ENCODE results near the gene SEC62. TPM values are rescaled to one million over a fixed set of nuclear protein-coding genes. Genes with fewer than 3 reads are reported as not detected.

The SEC62 gene
- polyA plus RNA-seq, 4 donors: 38.7 to 96.7 (median 60.1) TPM

DNA sequence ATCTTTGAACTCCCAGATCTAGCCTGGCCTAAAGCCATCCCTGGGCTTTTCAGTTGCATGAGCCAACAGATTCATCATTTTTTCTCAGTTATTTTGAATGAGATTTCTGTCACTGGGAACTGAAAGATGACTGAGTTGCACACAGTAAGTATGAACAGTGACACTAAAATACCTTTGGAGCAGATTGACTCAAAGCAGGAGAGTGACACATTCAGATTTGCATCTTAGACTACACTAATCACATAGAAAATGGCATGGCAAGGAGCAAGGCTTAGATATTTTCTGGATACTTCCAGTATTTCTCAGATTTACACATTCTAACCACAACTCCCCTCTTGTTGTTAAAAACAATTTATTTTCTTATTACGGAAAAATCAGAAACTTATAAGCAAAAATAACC is 32.8 kb downstream of the SEC62 start:
- 94 to 98% (median 94%) methylated on average over 1 of the region's 1 CpG for WGBS, 3 donors
- Histone ChIP-seq H3K4me3 (ENCODE audit: low read depth in 1 of 3, low read length in 3 of 3) (no peak overlapping the region), H3K27me3 (ENCODE audit: control insufficient read depth in 3 of 3, insufficient read depth in 3 of 3, low read length in 3 of 3) (no peaks in the 10 kb centered on the region), H3K4me1 (ENCODE audit: control insufficient read depth in 3 of 3, insufficient read depth in 2 of 3, low read depth in 1 of 3, low read length in 2 of 3) (no peaks in the 10 kb centered on the region), H3K9me3 (ENCODE audit: control insufficient read depth in 2 of 2, insufficient read depth in 1 of 2, low read depth in 1 of 2, low read length in 1 of 2) (peaks cover 0 to 3% of the 10 kb centered on the region in 2 donors), H3K36me3 (ENCODE audit: control insufficient read depth in 3 of 3, insufficient read depth in 2 of 3, low read depth in 1 of 3, low read length in 3 of 3) (peaks cover 0 to 4% (median 3%) of the 10 kb centered on the region in 3 donors), H3K27ac (ENCODE audit: low read depth in 1 of 3, low read length in 2 of 3) (no peak overlapping the region)
- no peak for FAIRE-seq
- DNase-seq: no peak

GRCh38 chr3:170000051-170000450 is 33.4 kb downstream of the SEC62 start:
- H3K36me3 ChIP-seq (ENCODE audit: control insufficient read depth in 3 of 3, insufficient read depth in 2 of 3, low read depth in 1 of 3, low read length in 3 of 3): peaks cover 0 to 4% (median 3%) of the 10 kb centered on the region in 3 donors
- WGBS, 3 donors: 97 to 100% (median 98%) methylated on average over 2 of the region's 2 CpGs
- peaks cover 0 to 3% of the 10 kb centered on the region in 2 donors for H3K9me3 ChIP-seq (ENCODE audit: control insufficient read depth in 2 of 2, insufficient read depth in 1 of 2, low read depth in 1 of 2, low read length in 1 of 2)
- DNase-seq: no peak
- H3K27ac ChIP-seq (ENCODE audit: low read depth in 1 of 3, low read length in 2 of 3): no peak overlapping the region
- no peaks in the 10 kb centered on the region for H3K27me3 ChIP-seq (ENCODE audit: control insufficient read depth in 3 of 3, insufficient read depth in 3 of 3, low read length in 3 of 3)
- no peak for FAIRE-seq
- H3K4me1 ChIP-seq (ENCODE audit: control insufficient read depth in 3 of 3, insufficient read depth in 2 of 3, low read depth in 1 of 3, low read length in 2 of 3): no peaks in the 10 kb centered on the region
- no peak overlapping the region for H3K4me3 ChIP-seq (ENCODE audit: low read depth in 1 of 3, low read length in 3 of 3)

DNA sequence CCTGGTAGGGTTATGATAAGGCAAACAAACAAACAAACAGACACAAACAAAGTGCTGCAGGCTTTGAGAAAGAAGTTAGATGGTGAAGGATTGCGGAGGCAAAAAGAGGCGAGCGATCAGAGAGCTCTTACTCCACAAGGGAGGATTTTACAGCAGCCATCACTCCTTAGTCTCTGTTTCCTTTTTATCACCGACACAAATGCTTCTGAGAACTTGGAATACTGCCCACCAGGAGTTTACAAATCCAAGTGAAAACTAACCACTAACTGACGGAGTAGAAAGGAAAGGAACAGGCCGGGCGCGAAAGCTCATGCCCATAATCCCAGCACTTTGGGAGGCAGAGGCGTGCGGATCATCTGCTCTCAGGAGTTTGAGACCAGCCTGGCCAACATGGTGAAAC is 35.6 kb downstream of the SEC62 start:
- FAIRE-seq (no peak), DNase-seq (no peak)
- Histone ChIP-seq H3K36me3 (ENCODE audit: control insufficient read depth in 3 of 3, insufficient read depth in 2 of 3, low read depth in 1 of 3, low read length in 3 of 3) (no peaks in the 10 kb centered on the region), H3K27me3 (ENCODE audit: control insufficient read depth in 3 of 3, insufficient read depth in 3 of 3, low read length in 3 of 3) (no peaks in the 10 kb centered on the region), H3K4me3 (ENCODE audit: low read depth in 1 of 3, low read length in 3 of 3) (no peak overlapping the region), H3K27ac (ENCODE audit: low read depth in 1 of 3, low read length in 2 of 3) (no peak overlapping the region), H3K9me3 (ENCODE audit: control insufficient read depth in 2 of 2, insufficient read depth in 1 of 2, low read depth in 1 of 2, low read length in 1 of 2) (peaks cover 0 to 3% of the 10 kb centered on the region in 2 donors), H3K4me1 (ENCODE audit: control insufficient read depth in 3 of 3, insufficient read depth in 2 of 3, low read depth in 1 of 3, low read length in 2 of 3) (no peaks in the 10 kb centered on the region)
- 78 to 87% (median 87%) methylated on average over 10 of the region's 10 CpGs for WGBS, 3 donors

DNA sequence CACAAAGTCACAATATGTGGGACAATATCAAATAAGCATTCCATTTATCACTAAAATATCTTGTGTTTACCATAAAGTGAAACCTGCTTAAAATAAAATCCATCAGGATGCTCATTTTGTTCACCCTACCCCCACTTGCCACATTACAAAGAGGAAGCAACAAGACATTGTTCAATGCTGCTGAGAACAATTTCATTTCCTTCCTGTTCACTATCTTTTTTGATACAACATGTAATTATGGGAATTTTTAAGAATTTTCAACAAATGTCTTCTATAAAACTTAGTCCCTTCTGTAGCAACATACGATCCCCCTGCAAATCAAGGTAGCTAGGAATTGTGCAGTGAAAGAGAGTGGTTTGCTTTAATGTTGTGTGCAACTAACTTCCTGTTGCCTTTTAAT is 36.3 kb downstream of the SEC62 start:
- Histone ChIP-seq H3K27ac (ENCODE audit: low read depth in 1 of 3, low read length in 2 of 3) (no peak overlapping the region), H3K9me3 (ENCODE audit: control insufficient read depth in 2 of 2, insufficient read depth in 1 of 2, low read depth in 1 of 2, low read length in 1 of 2) (peaks cover 0 to 3% of the 10 kb centered on the region in 2 donors), H3K4me3 (ENCODE audit: low read depth in 1 of 3, low read length in 3 of 3) (no peak overlapping the region), H3K4me1 (ENCODE audit: control insufficient read depth in 3 of 3, insufficient read depth in 2 of 3, low read depth in 1 of 3, low read length in 2 of 3) (no peaks in the 10 kb centered on the region), H3K36me3 (ENCODE audit: control insufficient read depth in 3 of 3, insufficient read depth in 2 of 3, low read depth in 1 of 3, low read length in 3 of 3) (no peaks in the 10 kb centered on the region), H3K27me3 (ENCODE audit: control insufficient read depth in 3 of 3, insufficient read depth in 3 of 3, low read length in 3 of 3) (no peaks in the 10 kb centered on the region)
- DNase-seq (no peak), FAIRE-seq (no peak)
- 63 to 88% (median 74%) methylated on average over 1 of the region's 1 CpG for WGBS, 3 donors

- Histone ChIP-seq H3K4me1 (ENCODE audit: control insufficient read depth in 3 of 3, insufficient read depth in 2 of 3, low read depth in 1 of 3, low read length in 2 of 3) (no peaks in the 10 kb centered on the region), H3K9me3 (ENCODE audit: control insufficient read depth in 2 of 2, insufficient read depth in 1 of 2, low read depth in 1 of 2, low read length in 1 of 2) (peaks cover 0 to 3% of the 10 kb centered on the region in 2 donors), H3K36me3 (ENCODE audit: control insufficient read depth in 3 of 3, insufficient read depth in 2 of 3, low read depth in 1 of 3, low read length in 3 of 3) (no peaks in the 10 kb centered on the region), H3K27ac (ENCODE audit: low read depth in 1 of 3, low read length in 2 of 3) (no peak overlapping the region), H3K27me3 (ENCODE audit: control insufficient read depth in 3 of 3, insufficient read depth in 3 of 3, low read length in 3 of 3) (no peaks in the 10 kb centered on the region), H3K4me3 (ENCODE audit: low read depth in 1 of 3, low read length in 3 of 3) (no peak overlapping the region)
- no peak for DNase-seq
- FAIRE-seq: no peak
- 61 to 74% (median 73%) methylated on average over 2 of the region's 2 CpGs for WGBS, 3 donors
Observed at GRCh38 chr3:170003881-170004356, 37.3 kb downstream of the SEC62 start.

GRCh38 chr3:170007031-170007663 is 40.5 kb downstream of the SEC62 start:
- Histone ChIP-seq H3K4me3 (ENCODE audit: low read depth in 1 of 3, low read length in 3 of 3) (no peak overlapping the region), H3K27me3 (ENCODE audit: control insufficient read depth in 3 of 3, insufficient read depth in 3 of 3, low read length in 3 of 3) (no peaks in the 10 kb centered on the region), H3K9me3 (ENCODE audit: control insufficient read depth in 2 of 2, insufficient read depth in 1 of 2, low read depth in 1 of 2, low read length in 1 of 2) (no peaks in the 10 kb centered on the region), H3K27ac (ENCODE audit: low read depth in 1 of 3, low read length in 2 of 3) (no peak overlapping the region), H3K4me1 (ENCODE audit: control insufficient read depth in 3 of 3, insufficient read depth in 2 of 3, low read depth in 1 of 3, low read length in 2 of 3) (no peaks in the 10 kb centered on the region), H3K36me3 (ENCODE audit: control insufficient read depth in 3 of 3, insufficient read depth in 2 of 3, low read depth in 1 of 3, low read length in 3 of 3) (no peaks in the 10 kb centered on the region)
- no peak for FAIRE-seq
- WGBS, 3 donors: 67 to 76% (median 69%) methylated on average over 7 of the region's 7 CpGs
- DNase-seq: peak in 1 of 2 donors; percentile 21

- H3K4me1 ChIP-seq (ENCODE audit: control insufficient read depth in 3 of 3, insufficient read depth in 2 of 3, low read depth in 1 of 3, low read length in 2 of 3): peaks cover 0 to 6% (median 0%) of the 10 kb centered on the region in 3 donors
- no peaks in the 10 kb centered on the region for H3K36me3 ChIP-seq (ENCODE audit: control insufficient read depth in 3 of 3, insufficient read depth in 2 of 3, low read depth in 1 of 3, low read length in 3 of 3)
- DNase-seq (no peak), FAIRE-seq (no peak)
- no peaks in the 10 kb centered on the region for H3K9me3 ChIP-seq (ENCODE audit: control insufficient read depth in 2 of 2, insufficient read depth in 1 of 2, low read depth in 1 of 2, low read length in 1 of 2)
- H3K27ac ChIP-seq (ENCODE audit: low read depth in 1 of 3, low read length in 2 of 3): no peak overlapping the region
- no peak overlapping the region for H3K4me3 ChIP-seq (ENCODE audit: low read depth in 1 of 3, low read length in 3 of 3)
- WGBS, 3 donors: 86 to 91% (median 87%) methylated on average over 4 of the region's 4 CpGs
- H3K27me3 ChIP-seq (ENCODE audit: control insufficient read depth in 3 of 3, insufficient read depth in 3 of 3, low read length in 3 of 3): no peaks in the 10 kb centered on the region
Observed at GRCh38 chr3:170010498-170010897, 43.9 kb downstream of the SEC62 start.

DNA sequence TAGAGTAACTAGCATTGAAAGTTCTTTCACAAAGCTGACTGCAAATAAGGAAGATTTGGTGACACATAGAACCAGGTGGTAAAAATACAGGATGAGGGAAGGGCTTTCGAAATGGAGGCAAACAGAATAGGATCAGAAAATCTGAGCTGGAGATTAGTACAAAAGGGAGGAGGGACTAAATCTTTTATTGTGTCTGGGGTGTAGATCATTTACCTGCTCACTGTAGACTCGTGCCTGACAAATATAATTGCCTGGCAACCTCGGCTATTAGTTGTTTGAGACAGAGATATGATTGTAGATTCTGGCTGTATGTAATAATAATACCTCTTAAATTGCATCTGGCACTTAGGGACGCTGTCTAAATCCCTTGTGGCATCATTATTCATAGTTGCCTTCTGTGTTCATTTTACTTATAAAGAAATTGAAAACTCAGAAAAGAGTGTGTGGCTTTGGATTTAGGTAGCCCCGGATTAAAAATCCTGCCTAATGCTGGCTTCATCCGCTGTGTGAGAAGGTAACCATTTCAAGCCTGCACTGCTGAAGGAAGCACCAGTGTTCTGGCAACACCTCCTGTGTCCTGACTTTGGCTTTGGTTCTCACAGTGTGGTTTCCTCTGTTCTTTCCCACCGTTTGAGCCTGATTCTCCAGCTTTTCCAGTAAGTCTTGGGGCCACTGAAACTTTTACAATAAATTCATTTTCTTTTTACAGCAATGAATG is 46.2 kb downstream of the SEC62 start:
- peaks cover 0 to 6% (median 0%) of the 10 kb centered on the region in 3 donors for H3K4me1 ChIP-seq (ENCODE audit: control insufficient read depth in 3 of 3, insufficient read depth in 2 of 3, low read depth in 1 of 3, low read length in 2 of 3)
- 15 to 48% (median 23%) methylated on average over 7 of the region's 7 CpGs for WGBS, 3 donors
- FAIRE-seq (no peak), DNase-seq (peak; percentile 81 to 85)
- no peaks in the 10 kb centered on the region for H3K36me3 ChIP-seq (ENCODE audit: control insufficient read depth in 3 of 3, insufficient read depth in 2 of 3, low read depth in 1 of 3, low read length in 3 of 3)
- H3K27me3 ChIP-seq (ENCODE audit: control insufficient read depth in 3 of 3, insufficient read depth in 3 of 3, low read length in 3 of 3): no peaks in the 10 kb centered on the region
- no peaks in the 10 kb centered on the region for H3K9me3 ChIP-seq (ENCODE audit: control insufficient read depth in 2 of 2, insufficient read depth in 1 of 2, low read depth in 1 of 2, low read length in 1 of 2)
- no peak overlapping the region for H3K4me3 ChIP-seq (ENCODE audit: low read depth in 1 of 3, low read length in 3 of 3)
- peak overlapping the region in 1 of 3 donors; percentile 37 for H3K27ac ChIP-seq (ENCODE audit: low read depth in 1 of 3, low read length in 2 of 3)
